Astrocyte of the spinal cord (primary cell): ENCODE results near the gene EIF2S3B.
"Not testable (repeated sequence)": the region's sequence is repeated elsewhere in the genome, so short reads cannot be mapped to it uniquely, and the experiment has no call there.

ENCODE experiments used
- DNase-seq: peaks from one replicate; pipeline ENCODE4 v3.0.0; 2011; ENCODE audit warnings: low read depth, low spot score
- H3K4me3 ChIP-seq: 2 replicates; pipeline ENCODE4 v1.5.1; 2011; ENCODE audit warnings: low read depth, mild to moderate bottlenecking, low read length, moderate library complexity
- CTCF ChIP-seq: IDR thresholded peaks from 2 replicates; pipeline ENCODE4 v1.5.1; 2012; ENCODE audit warnings: low read depth, mild to moderate bottlenecking, low read length, inconsistent platforms
- in situ Hi-C: cut with HindIII; loops from 2 replicates; pipeline ENCODE4 v1.10.0; 2017; ENCODE audit warnings: low sequenced_read_pairs

Gene EIF2S3B

GRCh38 chr12:10505620-10506019, at the start of gene EIF2S3B:
Gene EIF2S3B, plus strand, starts transcription at chr12:10505890. Its CDS starts 13 bp downstream, at chr12:10505903.
- in situ Hi-C loops, result no loop called here
- TF ChIP-seq CTCF, result no peak
- no peak for DNase-seq
- no peak within 1 kb of the TSS for H3K4me3 ChIP-seq

GRCh38 chr12:10456856-10457255, 48.8 kb upstream of the EIF2S3B start:
- in situ Hi-C loops, result no loop called here
- no peak for TF ChIP-seq CTCF
- H3K4me3 ChIP-seq, result no peak overlapping the region
- peak; percentile 1 for DNase-seq

- no peak for TF ChIP-seq CTCF
- DNase-seq, result no peak
- no peak overlapping the region for H3K4me3 ChIP-seq
- in situ Hi-C loops, result no loop called here
These were observed 47.9 kb upstream of the EIF2S3B start for GRCh38 chr12:10457760-10458159.

GRCh38 chr12:10466311-10466710, 39.4 kb upstream of the EIF2S3B start:
- in situ Hi-C loops, result no loop called here
- no peak for DNase-seq
- TF ChIP-seq CTCF, result no peak
- H3K4me3 ChIP-seq, result no peak overlapping the region

GRCh38 chr12:10469701-10470100, 36.0 kb upstream of the EIF2S3B start:
- no peak for DNase-seq
- no peak for TF ChIP-seq CTCF
- in situ Hi-C loops, result no loop called here
- no peak overlapping the region for H3K4me3 ChIP-seq

- DNase-seq, H3K4me3 ChIP-seq, in situ Hi-C loops: not testable (repeated sequence)
These were observed 32.9 kb upstream of the EIF2S3B start for GRCh38 chr12:10472808-10473207.

GRCh38 chr12:10481901-10482300, 23.8 kb upstream of the EIF2S3B start:
- in situ Hi-C loops, DNase-seq, H3K4me3 ChIP-seq: not testable (repeated sequence)

- DNase-seq, H3K4me3 ChIP-seq, in situ Hi-C loops: not testable (repeated sequence)
These were observed 18.4 kb upstream of the EIF2S3B start for GRCh38 chr12:10487328-10487727.
